Heart left ventricle (tissue), 13 donors: ENCODE measurements around the gene SLC25A26.

ENCODE experiments used
- CTCF ChIP-seq, 12 donors: fragments of 200-600 bp; sonication (generic) in 4 of 12; IDR thresholded peaks; one replicate each; pipeline versions ENCODE4 v1.5.0 to v1.8.0; 2018 to 2022; ENCODE audit warnings: antibody characterized with exemption in 12 of 12, mild to moderate bottlenecking in 5 of 12
- POLR2A ChIP-seq, 2 donors: fragments of 450-650 bp; IDR thresholded peaks; one replicate each; pipeline ENCODE4 v1.6.1; 2017; ENCODE audit warnings: antibody characterized with exemption in 2 of 2, mild to moderate bottlenecking in 2 of 2, moderate library complexity in 2 of 2
- donor health status: ischemic (EF 13 %, LVEDD 7.1; RV severe dilation, severe dysfunction).
- donor health status: DM: no; HTN: yes; CAD: no.
- donor health status: DM: no; HTN: no; CAD: no.
- donor health status: ischemic (EF 25% LVEDD 6.9; RV normal size, moderate dysfunction).
- donor health status: ischemic (EF 25% LVEDD 5.7; RV mildly dilated, moderate dysfunction).
- donor health status: ischemic (EF 35%, LVEDD 5.7; RV mildly dilated, moderate dysfunction).
- donor health status: nonischemic (EF 11% LVEDD 7.7; RV severe dilation, severe dysfunction).
- donor health status: DM: yes; HTN: yes; CAD: no.
- donor health status: PGD.
- donor health status: ischemic (EF 29% LVEDD 5.4; RV normal size, mild dysfunction).
- donor health status: nonischemic (EF 23%, LVEDD 6.1; RV moderate dilation, normal function).

GRCh38 chr3:66342717-66343356 is 122.0 kb downstream of the SLC25A26 start:
- TF ChIP-seq CTCF (IDR thresholded peaks at IDR 0.05) = no peak
- TF ChIP-seq POLR2A (IDR thresholded peaks at IDR 0.05) = no peak
